MM.1S (cell line): ENCODE measurements around the gene ZNF81.

Source experiments
- DNase-seq: peaks from one replicate; pipeline ENCODE4 v3.0.0-alpha.2; 2015
- H2AFZ ChIP-seq: fragments of 300-600 bp; sonication (generic); 2 replicates; pipeline ENCODE4 v1.6.0; 2016; ENCODE audit warnings: antibody characterized with exemption, low read length
- H3F3A ChIP-seq: fragments of 300-600 bp; sonication (generic); 2 replicates; pipeline ENCODE4 v1.6.1; 2016; ENCODE audit warnings: mild to moderate bottlenecking, antibody characterized with exemption, low read length, moderate library complexity, mixed read lengths; ENCODE audit not compliant: insufficient read depth
- H3K27ac ChIP-seq: fragments of 300-600 bp; sonication (generic); 2 replicates; pipeline ENCODE4 v1.5.1; 2016; ENCODE audit warnings: mild to moderate bottlenecking, low read length
- H3K27me3 ChIP-seq: fragments of 300-600 bp; sonication (generic); replicated peaks from 2 replicates; pipeline ENCODE4 v1.6.0; 2016; ENCODE audit warnings: low read length; ENCODE audit not compliant: insufficient read depth
- H3K36me3 ChIP-seq: fragments of 300-600 bp; sonication (generic); replicated peaks from 2 replicates; pipeline ENCODE4 v1.6.1; 2016; ENCODE audit warnings: mild to moderate bottlenecking, low read length, mixed read lengths; ENCODE audit not compliant: insufficient read depth
- H3K4me1 ChIP-seq: fragments of 300-600 bp; sonication (generic); 2 replicates; pipeline ENCODE4 v1.6.1; 2016; ENCODE audit warnings: low read length, mixed read lengths
- H3K4me2 ChIP-seq: fragments of 300-600 bp; sonication (generic); 2 replicates; pipeline ENCODE4 v1.6.0; 2016; ENCODE audit warnings: low read depth, low read length
- H3K4me3 ChIP-seq: fragments of 300-600 bp; sonication (generic); 2 replicates; pipeline ENCODE4 v1.5.1; 2016; ENCODE audit warnings: low read length, mixed read lengths
- H3K79me2 ChIP-seq: fragments of 300-600 bp; sonication (generic); 2 replicates; pipeline ENCODE4 v1.6.1; 2016; ENCODE audit warnings: mixed run types, low read length, mixed read lengths
- H3K9ac ChIP-seq: fragments of 300-600 bp; sonication (generic); 2 replicates; pipeline ENCODE4 v1.6.1; 2016; ENCODE audit warnings: low read length, mixed read lengths
- H3K9me2 ChIP-seq: fragments of 300-600 bp; sonication (generic); replicated peaks from 2 replicates; pipeline ENCODE4 v1.6.1; 2016; ENCODE audit warnings: mild to moderate bottlenecking, low read length, mixed read lengths; ENCODE audit not compliant: insufficient read depth
- H3K9me3 ChIP-seq: fragments of 300-600 bp; sonication (generic); replicated peaks from 2 replicates; pipeline ENCODE4 v1.6.1; 2016; ENCODE audit warnings: mild to moderate bottlenecking, low read length, mixed read lengths; ENCODE audit not compliant: insufficient read depth
- H4K20me1 ChIP-seq: fragments of 300-600 bp; sonication (generic); 2 replicates; pipeline ENCODE4 v1.6.1; 2016; ENCODE audit warnings: mild to moderate bottlenecking, low read length, moderate library complexity, mixed read lengths; ENCODE audit not compliant: insufficient read depth
- CTCF ChIP-seq: fragments of 300-600 bp; sonication (generic); IDR thresholded peaks from 2 replicates; pipeline ENCODE4 v1.5.1; 2016; ENCODE audit warnings: antibody characterized with exemption, low read length, mixed read lengths
- EZH2 ChIP-seq: fragments of 300-600 bp; sonication (generic); optimal IDR thresholded peaks from 2 replicates; pipeline ENCODE3; 2017; ENCODE audit warnings: low read depth, mild to moderate bottlenecking, antibody characterized with exemption, low read length, mixed read lengths
- EZH2phosphoT487 ChIP-seq: fragments of 300-600 bp; sonication (generic); IDR thresholded peaks from 2 replicates; pipeline ENCODE4 v1.6.1; 2018; ENCODE audit warnings: antibody characterized with exemption, low read length

The ZNF81 gene

GRCh38 chrX:47863187-47863586 lies 26.5 kb downstream of the ZNF81 start:
- TF ChIP-seq EZH2 (no peak), EZH2phosphoT487 (no peak)
- Histone ChIP-seq H3F3A (no peaks in the 10 kb centered on the region), H3K4me2 (no peak overlapping the region), H2AFZ (no peak overlapping the region), H3K27ac (no peak overlapping the region), H3K9me3 (no peaks in the 10 kb centered on the region), H3K27me3 (no peaks in the 10 kb centered on the region), H4K20me1 (no peaks in the 10 kb centered on the region), H3K4me1 (no peaks in the 10 kb centered on the region), H3K9me2 (no peaks in the 10 kb centered on the region), H3K36me3 (no peaks in the 10 kb centered on the region), H3K4me3 (no peak overlapping the region), H3K79me2 (no peaks in the 10 kb centered on the region), H3K9ac (no peak overlapping the region)
- DNase-seq, result no peak

- Histone ChIP-seq H4K20me1 (no peaks in the 10 kb centered on the region), H3K9me3 (no peaks in the 10 kb centered on the region), H3K27me3 (no peaks in the 10 kb centered on the region), H3K36me3 (no peaks in the 10 kb centered on the region), H3K9ac (no peak overlapping the region), H3K9me2 (no peaks in the 10 kb centered on the region), H3F3A (no peaks in the 10 kb centered on the region), H2AFZ (no peak overlapping the region), H3K4me2 (no peak overlapping the region), H3K79me2 (no peaks in the 10 kb centered on the region), H3K27ac (no peak overlapping the region), H3K4me3 (no peak overlapping the region), H3K4me1 (no peaks in the 10 kb centered on the region)
- no peak for DNase-seq
- TF ChIP-seq EZH2 (no peak), EZH2phosphoT487 (no peak), CTCF (no peak)
Observed at GRCh38 chrX:47864300-47864699, 27.6 kb downstream of the ZNF81 start.

GRCh38 chrX:47864785-47865184 lies 28.1 kb downstream of the ZNF81 start:
- Histone ChIP-seq H3K9me2 (no peaks in the 10 kb centered on the region), H2AFZ (no peak overlapping the region), H4K20me1 (no peaks in the 10 kb centered on the region), H3K9ac (no peak overlapping the region), H3K4me1 (no peaks in the 10 kb centered on the region), H3K27ac (no peak overlapping the region), H3K36me3 (no peaks in the 10 kb centered on the region), H3K27me3 (no peaks in the 10 kb centered on the region), H3K4me2 (no peak overlapping the region), H3K79me2 (no peaks in the 10 kb centered on the region), H3K4me3 (no peak overlapping the region), H3F3A (no peaks in the 10 kb centered on the region), H3K9me3 (no peaks in the 10 kb centered on the region)
- TF ChIP-seq EZH2phosphoT487 (no peak), CTCF (no peak), EZH2 (no peak)
- DNase-seq, result no peak

GRCh38 chrX:47873123-47873522 lies 36.4 kb downstream of the ZNF81 start:
- no peak overlapping the region for H2AFZ ChIP-seq
- no peak for TF ChIP-seq CTCF
- TF ChIP-seq EZH2phosphoT487, result no peak
- TF ChIP-seq EZH2, result no peak
- H3K4me3 ChIP-seq, result no peak overlapping the region
- no peak overlapping the region for H3K9ac ChIP-seq
- no peaks in the 10 kb centered on the region for H4K20me1 ChIP-seq
- no peaks in the 10 kb centered on the region for H3K9me2 ChIP-seq
- peaks cover 6% of the 10 kb centered on the region for H3F3A ChIP-seq
- H3K9me3 ChIP-seq, result no peaks in the 10 kb centered on the region
- H3K27ac ChIP-seq, result no peak overlapping the region
- no peaks in the 10 kb centered on the region for H3K36me3 ChIP-seq
- no peak overlapping the region for H3K4me2 ChIP-seq
- peaks cover 16% of the 10 kb centered on the region for H3K4me1 ChIP-seq
- no peaks in the 10 kb centered on the region for H3K79me2 ChIP-seq
- DNase-seq, result no peak
- no peaks in the 10 kb centered on the region for H3K27me3 ChIP-seq
